HepG2 (cell line): ENCODE data around the gene DDX24. TPM values are rescaled to one million over a fixed set of nuclear protein-coding genes. Genes with fewer than 3 reads are reported as not detected.

Experiments
- ETS1 ChIP-seq: sonication (generic); formaldehyde crosslinking; IDR thresholded peaks from 2 replicates; pipeline ENCODE4 v1.4.0; 2020; ENCODE audit warnings: missing genetic modification reagents
- MAF1 ChIP-seq: sonication (generic); formaldehyde crosslinking; IDR thresholded peaks from 2 replicates; pipeline ENCODE4 v1.5.0; 2020; ENCODE audit warnings: missing genetic modification reagents, borderline replicate concordance
- MAFK ChIP-seq, 2 experiments: IDR thresholded peaks in 1 of 2; conservative IDR thresholded peaks in 1 of 2; 2 replicates each; pipeline ENCODE4 v1.6.1; 2011; ENCODE audit warnings: improper control_type of control experiment in 2 of 2, low read length in 2 of 2
- NCOA1 ChIP-seq: sonication (generic); formaldehyde crosslinking; IDR thresholded peaks from 2 replicates; pipeline ENCODE4 v1.9.0; 2021; ENCODE audit warnings: missing genetic modification reagents
- PRDM10 ChIP-seq: sonication (generic); formaldehyde crosslinking; IDR thresholded peaks from 2 replicates; pipeline ENCODE4 v1.4.0; 2020; ENCODE audit warnings: low read depth, missing genetic modification reagents
- TARDBP ChIP-seq: sonication (generic); formaldehyde crosslinking; IDR thresholded peaks from 2 replicates; pipeline ENCODE4 v1.8.0; 2022; ENCODE audit warnings: mild to moderate bottlenecking, missing genetic modification reagents
- UBTF ChIP-seq: sonication (generic); formaldehyde crosslinking; IDR thresholded peaks from 2 replicates; pipeline ENCODE4 v1.4.0; 2020; ENCODE audit warnings: mild to moderate bottlenecking, missing genetic modification reagents
- XRCC5 ChIP-seq: fragments of 200-400 bp; formaldehyde crosslinking; optimal IDR thresholded peaks from 2 replicates; pipeline ENCODE3; 2017; ENCODE audit warnings: mild to moderate bottlenecking, low read length
- ZBTB38 ChIP-seq: sonication (generic); formaldehyde crosslinking; IDR thresholded peaks from 2 replicates; pipeline ENCODE4 v1.5.1; 2020; ENCODE audit warnings: mild to moderate bottlenecking, missing genetic modification reagents
- ZBTB39 ChIP-seq: sonication (generic); formaldehyde crosslinking; IDR thresholded peaks from 2 replicates; pipeline ENCODE4 v1.5.0; 2020; ENCODE audit warnings: missing genetic modification reagents
- ZFP1 ChIP-seq: IDR thresholded peaks from 2 replicates; pipeline ENCODE4 v1.6.1; 2016
- ZFP36L2 ChIP-seq: sonication (generic); formaldehyde crosslinking; IDR thresholded peaks from 2 replicates; pipeline ENCODE4 v1.4.0; 2020; ENCODE audit warnings: missing genetic modification reagents
- ZNF264 ChIP-seq: sonication (generic); formaldehyde crosslinking; IDR thresholded peaks from 2 replicates; pipeline ENCODE4 v1.4.0; 2020; ENCODE audit warnings: missing genetic modification reagents
- ZNF362 ChIP-seq: sonication (generic); formaldehyde crosslinking; IDR thresholded peaks from 2 replicates; pipeline ENCODE4 v1.4.0; 2020; ENCODE audit warnings: missing genetic modification reagents, mild to moderate bottlenecking, borderline replicate concordance
- ZNF598 ChIP-seq: sonication (generic); formaldehyde crosslinking; IDR thresholded peaks from 2 replicates; pipeline ENCODE4 v1.5.1; 2020; ENCODE audit warnings: mild to moderate bottlenecking, missing genetic modification reagents, borderline replicate concordance
- polyA plus RNA-seq, 8 experiments: library from polyadenylated mRNA; depleted of rRNA in 3 of 8; stranded (reverse) in 7 of 8; unstranded in 1 of 8; fragments of >200 nt; fragmentation: Illumina TruSeq in 4 of 8; extraction: Trizol in 4 of 8; gene quantifications; 2 replicates each; pipeline versions ENCODE4 v1.2.1 to v1.2.3, GENCODE V29; 2011 to 2016; ENCODE audit warnings: low read depth in 4 of 8, missing spikeins in 1 of 8, mixed read lengths in 1 of 8; ENCODE audit not compliant: insufficient read depth in 1 of 8
- total RNA-seq, 5 experiments: library from RNA; depleted of rRNA; stranded (reverse); fragments of >200 nt; fragmentation: Illumina TruSeq; extraction: Trizol; gene quantifications; 2 replicates each; pipeline ENCODE4 v1.2.3, GENCODE V29; 2016; ENCODE audit warnings: low read depth in 1 of 5
- TF ChIP-seq, protein P1 (sequence below): IDR thresholded peaks from 2 replicates; pipeline ENCODE4 v1.6.1; 2016; ENCODE audit warnings: missing genetic modification reagents, missing compliant biosample characterization

DDX24 gene
- total and polyA plus RNA-seq, 2 of the 13 experiments (the other 11 are each of a cell fraction or from before 2014, with no cell fraction given) = 67.3 to 149 TPM

GRCh38 chr14:94080621-94081385, at the start of gene DDX24, which contains the start of gene IFI27L1 (continued):
- TF ChIP-seq PRDM10 (no peak), MAFK (conservative IDR thresholded peaks at IDR 0.05 in 1 of 2, IDR thresholded peaks at IDR 0.05 in 1 of 2; ENCODE audit: low read length in 2 of 2) (no peak), MAF1 (CRISPR knock-in tag) (no peak), TARDBP (peak; percentile 26; the same call in 1 of the 2 replicates), ZBTB39 (CRISPR knock-in tag) (no peak), NCOA1 (CRISPR knock-in tag) (no peak), ETS1 (CRISPR knock-in tag) (no peak), ZFP1 (CRISPR knock-in tag) (no peak), UBTF (CRISPR knock-in tag) (peak; percentile 50; the same call in 1 of the 2 replicates), ZNF598 (CRISPR knock-in tag) (peak; percentile 90), ZFP36L2 (no peak), ZNF362 (no peak), ZBTB38 (CRISPR knock-in tag) (0 out of 2 replicates have a peak, but pooled peaks have one; percentile 44), XRCC5 (peak; percentile 67), ZNF264 (CRISPR knock-in tag) (no peak)
- TF ChIP-seq, protein P1, sequence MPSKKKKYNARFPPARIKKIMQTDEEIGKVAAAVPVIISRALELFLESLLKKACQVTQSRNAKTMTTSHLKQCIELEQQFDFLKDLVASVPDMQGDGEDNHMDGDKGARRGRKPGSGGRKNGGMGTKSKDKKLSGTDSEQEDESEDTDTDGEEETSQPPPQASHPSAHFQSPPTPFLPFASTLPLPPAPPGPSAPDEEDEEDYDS (CRISPR knock-in tag) = peak; percentile 95
